ENCODE measurements around the gene SNRK. TPM values are rescaled to one million over a fixed set of nuclear protein-coding genes. Genes with fewer than 3 reads are reported as not detected.

Gene SNRK
- total and polyA plus RNA-seq, 5 donors, result 12.1 to 29.0 (median 27.2) TPM

GRCh38 chr3:43362961-43363360, 76.6 kb downstream of the SNRK start:
- intact Hi-C loops (cut with DNase I), result no loop called here
- no peak for ATAC-seq

DNA sequence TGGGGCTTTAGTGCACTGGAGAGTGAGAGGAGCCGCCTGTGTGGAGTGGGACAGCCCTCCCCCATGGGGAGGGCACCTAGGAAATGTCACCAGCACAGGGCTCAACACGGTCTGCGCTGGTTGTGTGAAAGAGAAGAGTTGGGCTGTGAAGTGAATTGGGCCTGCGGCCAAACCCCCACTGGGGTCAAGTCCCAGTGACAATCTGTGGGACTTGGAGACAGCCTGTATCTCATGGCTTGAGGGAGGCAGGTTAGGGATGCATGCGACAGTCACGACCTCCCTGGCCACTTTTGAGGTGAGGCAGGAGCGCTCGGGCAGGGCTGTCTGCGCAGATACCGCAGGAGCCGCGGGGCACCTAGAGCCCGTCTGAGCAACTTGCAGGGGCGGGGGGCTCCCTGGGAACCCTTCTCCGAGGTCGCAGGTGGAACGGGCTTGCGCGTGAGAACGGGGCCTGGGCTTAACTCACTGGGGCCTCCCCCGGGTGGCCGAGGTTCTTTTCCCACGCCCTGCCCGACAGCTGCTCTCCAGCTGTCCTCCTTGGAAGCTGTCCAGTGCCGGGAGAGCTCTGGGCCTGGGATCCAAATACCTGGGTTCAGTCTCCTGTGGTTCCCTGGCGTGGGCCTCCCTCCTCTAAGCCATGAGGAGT, 77.4 kb downstream of the SNRK start:
- Histone ChIP-seq H3K4me1 (ENCODE audit: control insufficient read depth, insufficient read depth, low read length) (peaks cover 4% of the 10 kb centered on the region), H3K9me3 (ENCODE audit: control insufficient read depth, low read length) (no peaks in the 10 kb centered on the region), H3K27ac (ENCODE audit: low read length) (no peak overlapping the region), H3K4me3 (ENCODE audit: low read length) (no peak overlapping the region), H3K27me3 (ENCODE audit: control insufficient read depth, insufficient read depth) (no peaks in the 10 kb centered on the region)
- ATAC-seq, result peak; percentile 17 to 32
- intact Hi-C loops (cut with DNase I), result no loop called here
- WGBS, result 57% methylated on average over 26 of the region's 26 CpGs
- DNase-seq, result peak; percentile 60 to 87 (median 83)

More at GRCh38 chr3:43362961-43363360, 76.6 kb downstream of the SNRK start:
- H3K27ac ChIP-seq (ENCODE audit: low read length), result no peak overlapping the region
- H3K4me3 ChIP-seq (ENCODE audit: low read length), result no peak overlapping the region
- DNase-seq, result peak in 1 of 3 donors; percentile 39
- peaks cover 4% of the 10 kb centered on the region for H3K4me1 ChIP-seq (ENCODE audit: control insufficient read depth, insufficient read depth, low read length)
- no peaks in the 10 kb centered on the region for H3K27me3 ChIP-seq (ENCODE audit: control insufficient read depth, insufficient read depth)
- WGBS, result 94% methylated on average over 6 of the region's 6 CpGs
- no peaks in the 10 kb centered on the region for H3K9me3 ChIP-seq (ENCODE audit: control insufficient read depth, low read length)

GRCh38 chr3:43364494-43364893, 78.2 kb downstream of the SNRK start:
- intact Hi-C loops (cut with DNase I), result no loop called here
- no peak overlapping the region for H3K4me3 ChIP-seq (ENCODE audit: low read length)
- no peaks in the 10 kb centered on the region for H3K9me3 ChIP-seq (ENCODE audit: control insufficient read depth, low read length)
- WGBS, result 98% methylated on average over 14 of the region's 14 CpGs
- H3K27me3 ChIP-seq (ENCODE audit: control insufficient read depth, insufficient read depth), result no peaks in the 10 kb centered on the region
- peaks cover 4% of the 10 kb centered on the region for H3K4me1 ChIP-seq (ENCODE audit: control insufficient read depth, insufficient read depth, low read length)
- H3K27ac ChIP-seq (ENCODE audit: low read length), result no peak overlapping the region
- no peak for ATAC-seq
- peak in 2 of 3 donors; percentile 47 to 53 for DNase-seq

- no peaks in the 10 kb centered on the region for H3K27me3 ChIP-seq (ENCODE audit: control insufficient read depth, insufficient read depth)
- intact Hi-C loops (cut with DNase I), result no loop called here
- peaks cover 4% of the 10 kb centered on the region for H3K4me1 ChIP-seq (ENCODE audit: control insufficient read depth, insufficient read depth, low read length)
- no peak for ATAC-seq
- no peak overlapping the region for H3K27ac ChIP-seq (ENCODE audit: low read length)
- peak in 2 of 3 donors; percentile 44 to 48 for DNase-seq
- H3K4me3 ChIP-seq (ENCODE audit: low read length), result no peak overlapping the region
- 97% methylated on average over 14 of the region's 14 CpGs for WGBS
- no peaks in the 10 kb centered on the region for H3K9me3 ChIP-seq (ENCODE audit: control insufficient read depth, low read length)
Observed at GRCh38 chr3:43364926-43365325, 78.6 kb downstream of the SNRK start.

GRCh38 chr3:43365601-43366305, 79.4 kb downstream of the SNRK start:
- H3K27ac ChIP-seq (ENCODE audit: low read length), result no peak overlapping the region

DNA sequence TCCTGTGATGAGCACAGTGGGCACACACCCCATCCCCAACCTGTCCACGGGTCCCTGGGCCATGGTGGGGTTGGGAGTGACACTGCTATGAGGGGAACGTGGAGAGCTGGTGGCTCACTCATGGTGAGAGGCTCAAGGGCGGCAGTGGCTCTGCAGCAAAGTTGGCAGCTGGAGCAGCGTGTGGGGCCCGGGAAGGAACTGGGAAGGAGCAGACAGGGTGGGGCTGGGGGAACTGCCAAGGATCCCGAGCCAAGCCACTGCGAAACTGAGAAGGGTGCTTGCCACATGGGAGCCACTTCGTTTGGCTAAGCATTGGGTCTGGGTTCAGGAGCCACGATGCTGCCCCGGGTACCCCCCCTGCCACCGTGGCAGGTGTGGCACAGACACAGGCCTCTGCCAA, 80.1 kb downstream of the SNRK start:
- no peak overlapping the region for H3K27ac ChIP-seq (ENCODE audit: low read length)
- H3K9me3 ChIP-seq (ENCODE audit: control insufficient read depth, low read length), result no peaks in the 10 kb centered on the region
- ATAC-seq (peak; percentile 55 to 60), DNase-seq (peak; percentile 66 to 87 (median 86))
- peaks cover 4% of the 10 kb centered on the region for H3K4me1 ChIP-seq (ENCODE audit: control insufficient read depth, insufficient read depth, low read length)
- intact Hi-C loops (cut with DNase I), result no loop called here
- H3K27me3 ChIP-seq (ENCODE audit: control insufficient read depth, insufficient read depth), result no peaks in the 10 kb centered on the region
- H3K4me3 ChIP-seq (ENCODE audit: low read length), result no peak overlapping the region
- WGBS, result 65% methylated on average over 11 of the region's 11 CpGs

More at GRCh38 chr3:43365601-43366305, 79.4 kb downstream of the SNRK start:
- ATAC-seq, result no peak
- intact Hi-C loops (cut with DNase I), result no loop called here
- 98% methylated on average over 12 of the region's 12 CpGs for WGBS
- DNase-seq, result peak in 2 of 3 donors; percentile 39 to 55
- Histone ChIP-seq H3K27me3 (ENCODE audit: control insufficient read depth, insufficient read depth) (no peaks in the 10 kb centered on the region), H3K4me3 (ENCODE audit: low read length) (no peak overlapping the region), H3K9me3 (ENCODE audit: control insufficient read depth, low read length) (no peaks in the 10 kb centered on the region), H3K4me1 (ENCODE audit: control insufficient read depth, insufficient read depth, low read length) (peaks cover 4% of the 10 kb centered on the region)

- Histone ChIP-seq H3K4me1 (ENCODE audit: control insufficient read depth, insufficient read depth, low read length) (peaks cover 4% of the 10 kb centered on the region), H3K27ac (ENCODE audit: low read length) (no peak overlapping the region), H3K4me3 (ENCODE audit: low read length) (no peak overlapping the region), H3K9me3 (ENCODE audit: control insufficient read depth, low read length) (no peaks in the 10 kb centered on the region), H3K27me3 (ENCODE audit: control insufficient read depth, insufficient read depth) (no peaks in the 10 kb centered on the region)
- WGBS, result 80% methylated on average over 9 of the region's 9 CpGs
- DNase-seq (peak in 2 of 3 donors; percentile 44 to 55), ATAC-seq (peak in 1 of 2 donors; percentile 10)
- intact Hi-C loops (cut with DNase I), result no loop called here
Observed at GRCh38 chr3:43366885-43367284, 80.5 kb downstream of the SNRK start.

DNA sequence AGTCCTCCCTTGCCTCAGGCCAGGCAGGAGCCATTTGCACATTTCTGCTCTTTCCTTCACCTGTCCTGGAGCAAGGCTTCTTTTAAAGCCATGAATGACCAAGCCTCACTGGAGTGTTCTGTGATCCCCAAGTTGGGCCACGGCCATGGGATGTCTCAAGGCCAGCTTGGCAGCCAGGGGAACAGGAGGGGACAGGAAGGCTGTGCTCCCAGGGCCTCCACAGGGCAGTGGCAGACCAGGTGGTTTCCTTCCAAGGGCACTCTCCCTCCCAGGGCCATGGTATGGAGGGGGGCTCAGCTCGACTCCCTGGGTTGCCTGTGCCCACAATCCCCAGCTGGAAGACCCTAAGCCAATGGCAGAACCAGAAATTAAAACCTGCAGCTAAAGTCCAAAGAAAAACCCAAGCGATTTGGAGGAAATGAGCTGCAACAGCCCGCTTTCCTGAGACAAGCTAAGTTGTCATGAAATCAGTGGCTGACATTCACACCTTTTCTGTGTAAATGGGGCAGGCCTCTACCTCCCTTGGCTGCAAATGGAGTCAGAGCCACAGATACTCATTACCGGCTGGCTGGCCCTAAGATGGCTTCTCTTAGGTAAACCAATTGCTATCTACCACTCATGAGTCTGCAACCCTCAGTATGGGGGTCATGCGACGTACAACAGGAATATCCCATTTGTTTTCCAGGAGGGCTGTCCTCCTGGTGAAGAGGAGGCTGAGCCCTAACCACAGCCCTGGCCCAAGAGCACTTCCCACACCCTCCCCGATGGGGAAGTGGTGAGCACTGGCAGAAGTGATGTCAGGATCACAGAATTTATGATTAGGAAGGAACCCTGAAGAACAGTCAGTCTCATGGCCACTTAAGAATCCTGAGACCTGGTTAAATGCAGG, 83.3 kb downstream of the SNRK start:
- no peaks in the 10 kb centered on the region for H3K9me3 ChIP-seq (ENCODE audit: control insufficient read depth, low read length)
- no peaks in the 10 kb centered on the region for H3K27me3 ChIP-seq (ENCODE audit: control insufficient read depth, insufficient read depth)
- no peak overlapping the region for H3K4me3 ChIP-seq (ENCODE audit: low read length)
- 89% methylated on average over 8 of the region's 8 CpGs for WGBS
- intact Hi-C loops (cut with DNase I), result loop anchor here in 1 of 4 donors (10.0 kb wide), 1 partner anchor 205 kb away; no protein-coding TSS in a partner anchor
- ATAC-seq (no peak), DNase-seq (peak in 2 of 3 donors; percentile 39 to 50)
- H3K4me1 ChIP-seq (ENCODE audit: control insufficient read depth, insufficient read depth, low read length), result peaks cover 4% of the 10 kb centered on the region
- no peak overlapping the region for H3K27ac ChIP-seq (ENCODE audit: low read length)

DNA sequence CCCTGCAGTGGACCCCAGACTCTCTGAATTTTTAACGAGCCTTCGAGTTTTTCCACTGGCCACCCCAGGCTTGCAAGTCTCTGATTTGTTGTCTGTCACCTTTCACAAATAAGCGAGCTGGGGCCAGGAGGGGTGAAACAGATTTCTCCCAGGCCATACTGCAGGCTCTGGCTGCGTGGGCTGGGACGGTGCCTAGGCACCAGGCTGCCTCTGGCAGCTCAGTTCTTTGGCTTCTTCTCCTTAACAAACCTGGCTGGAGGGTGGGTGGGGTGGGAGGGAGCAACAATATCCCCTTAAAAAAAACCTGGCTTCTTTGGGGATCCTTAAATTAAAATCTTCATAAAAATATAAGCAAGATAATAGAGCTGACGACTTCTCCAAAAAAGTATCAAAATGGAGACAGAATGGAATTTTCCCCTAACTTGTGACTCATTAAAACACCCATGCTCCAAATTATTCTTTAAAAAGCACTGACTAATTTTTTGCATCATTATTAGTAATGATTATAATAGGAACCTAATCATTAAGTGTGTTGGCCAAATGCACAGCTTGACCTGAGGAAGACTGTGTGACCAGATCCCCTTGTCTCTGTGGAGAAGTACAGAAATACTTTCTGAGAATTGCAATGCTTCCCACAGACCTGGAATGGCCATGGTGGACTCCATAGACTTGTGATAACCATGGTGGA, 84.1 kb downstream of the SNRK start:
- intact Hi-C loops (cut with DNase I), result loop anchor here in 1 of 4 donors (10.0 kb wide), 1 partner anchor 206 kb away; no protein-coding TSS in a partner anchor
- 74% methylated on average over 6 of the region's 6 CpGs for WGBS
- Histone ChIP-seq H3K27ac (ENCODE audit: low read length) (no peak overlapping the region), H3K27me3 (ENCODE audit: control insufficient read depth, insufficient read depth) (no peaks in the 10 kb centered on the region), H3K9me3 (ENCODE audit: control insufficient read depth, low read length) (no peaks in the 10 kb centered on the region), H3K4me3 (ENCODE audit: low read length) (no peak overlapping the region), H3K4me1 (ENCODE audit: control insufficient read depth, insufficient read depth, low read length) (peaks cover 4% of the 10 kb centered on the region)
- DNase-seq, result no peak
- no peak for ATAC-seq

GRCh38 chr3:43371494-43371893, 85.2 kb downstream of the SNRK start:
- peaks cover 4% of the 10 kb centered on the region for H3K4me1 ChIP-seq (ENCODE audit: control insufficient read depth, insufficient read depth, low read length)
- no peak for ATAC-seq
- no peak overlapping the region for H3K27ac ChIP-seq (ENCODE audit: low read length)
- DNase-seq, result no peak
- intact Hi-C loops (cut with DNase I), result loop anchor here in 1 of 4 donors (10.0 kb wide), 1 partner anchor 207 kb away; no protein-coding TSS in a partner anchor
- no peaks in the 10 kb centered on the region for H3K9me3 ChIP-seq (ENCODE audit: control insufficient read depth, low read length)
- no peak overlapping the region for H3K4me3 ChIP-seq (ENCODE audit: low read length)
- H3K27me3 ChIP-seq (ENCODE audit: control insufficient read depth, insufficient read depth), result no peaks in the 10 kb centered on the region
- 88% methylated on average over 3 of the region's 3 CpGs for WGBS
